Endothelial cell of umbilical vein (primary cell): ENCODE measurements around the gene BEX1. TPM values are rescaled to one million over a fixed set of nuclear protein-coding genes. Genes with fewer than 3 reads are reported as not detected.

Experiments
- BruUV-seq: library from RNA; stranded (reverse); fragments of 400-500 nt; replicated peaks from 2 replicates; lab custom pipeline; 2021; lab: Mats Ljungman, UMichigan
- CTCF ChIA-PET: fragments of 300-600, 350-600 bp; sonication (Branson Sonifier 250); formaldehyde crosslinking; loops from one replicate; lab custom pipeline; 2021; ENCODE audit warnings: antibody characterized with exemption, inconsistent platforms; lab: Charles Lee
- POLR2A ChIA-PET: fragments of 300-600, 350-600 bp; sonication (Branson Sonifier 250); formaldehyde crosslinking; loops from one replicate; lab custom pipeline; 2021; ENCODE audit warnings: antibody characterized with exemption, inconsistent platforms; lab: Charles Lee
- DNase-seq: peaks from one replicate; pipeline ENCODE4 v3.0.0-alpha.2; 2011; ENCODE audit warnings: low read depth, low spot score
- FAIRE-seq: peaks from 2 replicates; lab custom pipeline; 2011; peaks lifted over from hg19 to GRCh38; lab: Jason Lieb, UNC
- H2AFZ ChIP-seq: 2 replicates; pipeline ENCODE4 v1.6.0; 2012; ENCODE audit warnings: low read depth, low read length, control low read depth, inconsistent platforms
- H3K27ac ChIP-seq: 2 replicates; pipeline ENCODE4 v1.5.1; 2011; ENCODE audit warnings: low read depth, mild to moderate bottlenecking, control low read depth, low read length, moderate library complexity; ENCODE audit not compliant: insufficient read depth
- H3K27me3 ChIP-seq, 2 experiments: 2 replicates each; pipeline versions ENCODE4 v1.6.0 to v1.6.1; 2011; ENCODE audit warnings: low read length in 2 of 2, mixed read lengths in 1 of 2; ENCODE audit not compliant: control insufficient read depth in 2 of 2, insufficient read depth in 2 of 2
- H3K36me3 ChIP-seq, 2 experiments: 2 replicates in 1 of 2; 3 replicates in 1 of 2; pipeline ENCODE4 v1.5.1; 2011; ENCODE audit warnings: low read length in 2 of 2, mild to moderate bottlenecking in 1 of 2, moderate library complexity in 1 of 2; ENCODE audit not compliant: control insufficient read depth in 2 of 2, insufficient read depth in 2 of 2; ENCODE audit errors: extremely low read depth in 1 of 2
- H3K4me1 ChIP-seq: 3 replicates; pipeline ENCODE4 v1.5.1; 2011; ENCODE audit warnings: mild to moderate bottlenecking, low read length; ENCODE audit not compliant: control insufficient read depth, insufficient read depth; ENCODE audit errors: extremely low read depth
- H3K4me2 ChIP-seq: 2 replicates; pipeline ENCODE4 v1.6.1; 2011; ENCODE audit warnings: low read length, control low read depth, mixed read lengths; ENCODE audit not compliant: insufficient read depth
- H3K4me3 ChIP-seq, 3 experiments: fragments of 200-600 bp in 1 of 3; sonication (generic), shearing (Covaris generic) in 1 of 3; replicated peaks in 1 of 3; 2 replicates each; pipeline ENCODE4 v1.5.1; 2011 to 2016; ENCODE audit warnings: control low read depth in 3 of 3, low read length in 3 of 3, mild to moderate bottlenecking in 2 of 3, inconsistent platforms in 1 of 3, low read depth in 1 of 3, moderate library complexity in 1 of 3; ENCODE audit not compliant: insufficient read depth in 1 of 3
- H3K79me2 ChIP-seq: 2 replicates; pipeline ENCODE4 v1.6.0; 2012; ENCODE audit warnings: low read length, inconsistent platforms; ENCODE audit not compliant: control insufficient read depth, insufficient read depth
- H3K9ac ChIP-seq: replicated peaks from 2 replicates; pipeline ENCODE3; 2011; ENCODE audit warnings: low read length, control low read depth; ENCODE audit not compliant: insufficient read depth; ENCODE audit errors: extremely low read depth
- H3K9me1 ChIP-seq: replicated peaks from 3 replicates; pipeline ENCODE4 v1.6.0; 2011; ENCODE audit warnings: mild to moderate bottlenecking, low read length; ENCODE audit not compliant: control insufficient read depth, insufficient read depth; ENCODE audit errors: extremely low read depth
- H3K9me3 ChIP-seq: replicated peaks from 2 replicates; pipeline ENCODE4 v1.5.1; 2012; ENCODE audit warnings: low read length, inconsistent platforms; ENCODE audit not compliant: control insufficient read depth, insufficient read depth
- H4K20me1 ChIP-seq: replicated peaks from 2 replicates; pipeline ENCODE3; 2011; ENCODE audit warnings: mild to moderate bottlenecking, low read length; ENCODE audit not compliant: control insufficient read depth, insufficient read depth; ENCODE audit errors: extremely low read depth
- CTCF ChIP-seq, 2 donors: IDR thresholded peaks; 1 replicate in 1 of 2; 2 replicates in 1 of 2; pipeline ENCODE4 v1.5.1; 2011; ENCODE audit warnings: low read length in 2 of 2, mild to moderate bottlenecking in 2 of 2, moderate library complexity in 2 of 2, control low read depth in 1 of 2, inconsistent platforms in 1 of 2, low read depth in 1 of 2; ENCODE audit not compliant: insufficient read depth in 1 of 2; ENCODE audit errors: extremely low read depth in 1 of 2
- EZH2 ChIP-seq: IDR thresholded peaks from 2 replicates; pipeline ENCODE4 v1.6.1; 2012; ENCODE audit warnings: borderline replicate concordance, low read depth, mild to moderate bottlenecking, moderate library complexity, low read length, inconsistent platforms; ENCODE audit not compliant: severe bottlenecking
- GATA2 ChIP-seq: IDR thresholded peaks from 2 replicates; pipeline ENCODE4 v1.7.0; 2011; ENCODE audit warnings: low read depth, mild to moderate bottlenecking, moderate library complexity, mixed read lengths, low read length; ENCODE audit not compliant: insufficient read length, insufficient read depth
- JUN ChIP-seq: IDR thresholded peaks from 2 replicates; pipeline ENCODE4 v1.6.1; 2011; ENCODE audit warnings: borderline replicate concordance, low read depth; ENCODE audit not compliant: insufficient read length, insufficient read depth
- MAX ChIP-seq: IDR thresholded peaks from 2 replicates; pipeline ENCODE4 v1.6.1; 2011; ENCODE audit not compliant: insufficient read depth, insufficient read length
- POLR2AphosphoS5 ChIP-seq: IDR thresholded peaks from 2 replicates; pipeline ENCODE4 v1.6.1; 2012; ENCODE audit warnings: low read depth, mild to moderate bottlenecking, control low read depth, low read length, moderate library complexity; ENCODE audit not compliant: insufficient read depth
- dilution Hi-C: fragments of 300-500 bp; cut with MboI; formaldehyde crosslinking; loops from one replicate; pipeline ENCODE4 v1.15.0; 2019; ENCODE audit warnings: low sequenced_read_pairs; ENCODE audit not compliant: extremely low pct_ligation_motif_present
- intact Hi-C: fragments of 100-400 bp; cut with micrococcal nuclease; formaldehyde crosslinking; loops from one replicate; pipeline ENCODE4 v1.10.0; 2022
- polyA plus RNA-seq, 4 experiments: library from polyadenylated mRNA; depleted of rRNA in 3 of 4; stranded (reverse) in 3 of 4; unstranded in 1 of 4; fragments of >200 nt; gene quantifications; 2 replicates each; pipeline versions ENCODE4 v1.2.1 to v1.2.3, GENCODE V29; 2011 to 2012; ENCODE audit warnings: missing spikeins in 1 of 4
- total RNA-seq: library from RNA; stranded (reverse); gene quantifications from 2 replicates; pipeline ENCODE4 v1.2.3, GENCODE V29; 2021

Gene BEX1
- total and polyA plus RNA-seq, 2 donors (not counting 3 experiments of a cell fraction or from before 2014, with no cell fraction given): 0.19 to 0.46 TPM

GRCh38 chrX:103017542-103017941 is 46.4 kb downstream of the BEX1 start:
- Histone ChIP-seq H3K4me1 (no peaks in the 10 kb centered on the region), H3K9me3 (no peaks in the 10 kb centered on the region), H3K4me2 (no peak overlapping the region), H3K27me3 (no peaks in the 10 kb centered on the region), H4K20me1 (no peaks in the 10 kb centered on the region), H3K36me3 (no peaks in the 10 kb centered on the region), H3K9ac (no peak overlapping the region), H3K9me1 (no peaks in the 10 kb centered on the region), H3K79me2 (no peaks in the 10 kb centered on the region), H2AFZ (no peak overlapping the region), H3K4me3 (no peak overlapping the region), H3K27ac (no peak overlapping the region)
- ChIA-PET CTCF (no interaction called here), POLR2A (no interaction called here)
- DNase-seq: no peak
- no peak for TF ChIP-seq JUN
- no peak for TF ChIP-seq GATA2
- no peak for TF ChIP-seq CTCF (IDR thresholded peaks at IDR 0.05; ENCODE audit: extremely low read depth in 1 of 2, insufficient read depth in 1 of 2, low read depth in 1 of 2, low read length in 2 of 2)
- TF ChIP-seq POLR2AphosphoS5: no peak
- TF ChIP-seq MAX: no peak
- TF ChIP-seq EZH2: no peak
- no peak for FAIRE-seq
- BruUV-seq: no TSS peak
- dilution Hi-C loops (no loop called here), intact Hi-C loops (no loop called here)
